Thyroid gland (tissue), 4 donors: ENCODE results near the gene SCGB1C1.

Experiments
- CTCF ChIP-seq, 6 experiments: fragments of 200-600 bp in 3 of 6; fragments of 450-650 bp in 3 of 6; sonication (generic) in 3 of 6; IDR thresholded peaks; one replicate each; pipeline ENCODE4 v1.5.1; 2016 to 2019; ENCODE audit warnings: antibody characterized with exemption in 6 of 6, mild to moderate bottlenecking in 2 of 6, inconsistent platforms in 1 of 6, moderate library complexity in 1 of 6
- POLR2A ChIP-seq, 2 donors: fragments of 450-650 bp; IDR thresholded peaks; one replicate each; pipeline ENCODE4 v1.6.1; 2017; ENCODE audit warnings: antibody characterized with exemption in 2 of 2, mild to moderate bottlenecking in 2 of 2, moderate library complexity in 1 of 2

- TF ChIP-seq CTCF (IDR thresholded peaks at IDR 0.05) (no peak), POLR2A (IDR thresholded peaks at IDR 0.05) (no peak)
Observed at GRCh38 chr11:203056-203944, 10.4 kb downstream of the SCGB1C1 start.
